ENCODE results near the gene LIPI. TPM values are rescaled to one million over a fixed set of nuclear protein-coding genes. Genes with fewer than 3 reads are reported as not detected.

The LIPI gene
- total RNA-seq (2022; extraction: Qiagen RNA extraction), result not detected in 5 replicates

GRCh38 chr21:14210738-14211137, at the start of gene LIPI:
LIPI (minus strand) TSS chr21:14210955; CDS start chr21:14210845, 110 bp downstream.

GRCh38 chr21:14215971-14216641, 5.4 kb upstream of the LIPI start, which contains the start of gene RBM11:
RBM11 (plus strand) TSS chr21:14216157; CDS start chr21:14216187, 30 bp downstream.

Other genes with a start within 250 kb of the LIPI start
- not detected in 5 replicates for gene RBM11, start 5.2 kb upstream of the LIPI start, total RNA-seq (2022; extraction: Qiagen RNA extraction)
- 11.7 to 19.1 TPM (median 15.8 TPM) in 5 replicates for gene HSPA13, start 172.2 kb upstream of the LIPI start, total RNA-seq (2022; extraction: Qiagen RNA extraction)